HTR-8/SVneo (cell line): Measurements from ENCODE around the gene PRKRIP1.
"Not testable (repeated sequence)": the region's sequence is repeated elsewhere in the genome, so short reads cannot be mapped to it uniquely, and the experiment has no call there.

Experiments used
- DNase-seq: peaks from one replicate; pipeline ENCODE4 v3.0.0; 2011; ENCODE audit warnings: low spot score, mixed read lengths; ENCODE audit not compliant: insufficient read length
- FAIRE-seq: peaks from 2 replicates; lab custom pipeline; 2011; peaks lifted over from hg19 to GRCh38; lab: Jason Lieb, UNC

PRKRIP1 gene, protein sequence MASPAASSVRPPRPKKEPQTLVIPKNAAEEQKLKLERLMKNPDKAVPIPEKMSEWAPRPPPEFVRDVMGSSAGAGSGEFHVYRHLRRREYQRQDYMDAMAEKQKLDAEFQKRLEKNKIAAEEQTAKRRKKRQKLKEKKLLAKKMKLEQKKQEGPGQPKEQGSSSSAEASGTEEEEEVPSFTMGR

GRCh38 chr7:102395873-102396709 lies at the start of gene PRKRIP1:
Gene PRKRIP1 (plus strand): TSS chr7:102396363. CDS start chr7:102396412, 49 bp downstream.
- DNase-seq (peak; percentile 87), FAIRE-seq (no peak)

- DNase-seq, FAIRE-seq: not testable (repeated sequence)
Measured at GRCh38 chr7:102346983-102347382, 49.2 kb upstream of the PRKRIP1 start.

DNA sequence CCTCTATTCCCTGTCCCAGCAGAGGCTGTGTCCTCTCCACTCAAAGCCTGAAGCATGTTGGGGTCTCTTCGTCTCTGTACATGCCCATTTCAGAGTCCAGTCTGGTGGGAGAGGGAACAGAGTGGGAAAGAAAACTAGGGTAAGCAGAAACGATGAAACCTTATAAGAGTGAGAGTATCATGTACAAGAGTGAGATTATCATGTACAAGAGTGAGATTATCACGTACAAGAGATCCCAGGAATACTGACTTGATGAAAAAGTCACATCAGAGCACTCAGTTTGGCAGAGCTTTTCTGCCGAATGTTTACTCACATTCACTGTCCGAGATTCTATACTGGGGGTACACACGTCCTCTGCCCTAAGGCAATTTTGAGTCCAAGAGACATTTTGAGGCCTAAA lies 39.8 kb upstream of the PRKRIP1 start, which contains the start of gene SPDYE6:
Gene SPDYE6, minus strand, starts transcription at position 101 of the 400 bp plus-strand sequence. CDS start 421 bp downstream, outside the sequence.
- FAIRE-seq, DNase-seq: not testable (repeated sequence)

DNA sequence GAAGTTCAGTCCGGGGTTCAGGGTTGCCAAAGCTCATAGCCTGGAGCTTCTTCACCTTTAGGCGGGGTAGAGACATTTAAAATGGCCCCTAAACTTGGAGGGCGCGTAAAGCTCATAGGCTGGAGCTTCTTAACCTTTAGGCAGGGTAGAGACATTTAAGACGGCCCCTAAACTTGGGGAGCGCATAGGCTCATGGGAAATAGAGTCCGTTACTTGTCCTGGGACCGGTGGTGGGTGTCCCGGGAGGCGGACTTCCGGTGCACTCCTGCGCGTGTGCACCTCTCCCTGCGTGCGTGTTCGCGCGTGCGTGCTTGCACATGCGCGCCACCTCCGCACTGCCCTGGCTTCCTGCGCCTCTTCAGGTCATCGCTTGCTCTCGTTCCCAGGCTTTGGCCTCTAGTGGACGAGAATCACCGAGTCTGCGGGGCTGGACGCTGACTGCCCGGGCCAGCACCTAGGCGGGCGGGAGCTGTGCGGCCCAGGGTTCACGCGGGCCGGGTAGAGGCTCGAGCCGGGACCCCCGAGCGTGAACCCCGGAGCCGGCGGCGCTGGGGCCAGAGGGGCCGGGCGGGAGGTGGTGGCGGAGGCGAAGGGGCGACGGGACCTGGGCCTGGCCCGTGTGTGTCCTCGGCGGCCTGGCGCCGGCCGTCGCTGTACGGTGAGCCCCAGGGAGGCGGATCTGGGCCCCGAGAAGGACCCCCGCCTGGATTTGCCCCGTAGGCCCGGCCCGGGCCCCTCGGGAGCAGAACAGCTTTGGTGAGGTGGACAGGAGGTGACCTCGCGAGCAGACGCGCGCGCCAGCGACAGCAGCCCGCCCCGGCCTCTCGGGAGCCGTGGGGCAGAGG lies 32.4 kb upstream of the PRKRIP1 start:
- FAIRE-seq: not testable (repeated sequence)
- peak; percentile 70 for DNase-seq

DNA sequence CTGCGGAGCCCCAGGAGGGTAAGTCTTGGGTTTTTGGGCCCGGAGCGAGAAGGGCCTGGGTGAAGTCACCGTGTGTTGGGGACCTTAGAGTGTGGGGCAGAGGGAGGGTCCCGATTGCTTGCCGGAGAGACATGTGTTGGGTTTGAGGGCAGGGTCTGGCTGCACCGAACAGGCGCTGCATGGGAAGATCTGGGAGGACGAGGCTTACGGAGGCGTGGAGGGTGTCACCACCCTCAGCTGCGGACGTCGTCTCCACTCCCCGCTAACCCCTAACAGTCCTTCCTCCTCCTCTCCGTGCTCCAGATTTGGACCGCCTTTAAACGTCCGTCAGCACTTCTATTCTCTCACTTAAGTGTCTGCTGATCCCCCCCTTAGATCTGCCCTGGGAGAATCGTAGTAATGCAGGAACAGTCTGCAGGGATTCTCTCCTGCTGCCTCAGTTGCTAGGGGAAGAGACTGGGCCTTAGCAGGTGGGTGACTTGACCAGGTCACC lies 31.7 kb upstream of the PRKRIP1 start:
- not testable (repeated sequence) for FAIRE-seq, DNase-seq

DNA sequence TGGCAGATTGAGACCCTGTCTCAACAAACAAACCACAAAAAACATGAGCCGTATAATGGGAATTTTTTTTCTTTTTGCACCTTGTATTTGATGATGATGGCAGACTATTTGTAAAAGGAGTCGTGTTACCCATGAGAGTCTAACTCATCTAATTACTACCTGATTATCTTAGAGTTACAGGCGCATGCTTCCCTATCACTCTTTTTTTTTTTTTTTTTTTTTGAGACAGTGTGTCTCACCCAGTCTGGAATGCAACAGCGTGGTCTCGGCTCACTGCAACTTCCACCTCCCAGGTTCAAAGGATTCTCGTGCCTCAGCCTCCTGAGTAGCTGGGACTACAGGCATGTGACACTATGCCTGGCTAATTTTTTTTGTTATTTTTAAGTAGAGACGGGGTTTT lies 30.8 kb upstream of the PRKRIP1 start:
- not testable (repeated sequence) for FAIRE-seq, DNase-seq

GRCh38 chr7:102370038-102370437 lies 26.1 kb upstream of the PRKRIP1 start:
- FAIRE-seq, DNase-seq: not testable (repeated sequence)

GRCh38 chr7:102372796-102373195 lies 23.4 kb upstream of the PRKRIP1 start:
- not testable (repeated sequence) for FAIRE-seq, DNase-seq

DNA sequence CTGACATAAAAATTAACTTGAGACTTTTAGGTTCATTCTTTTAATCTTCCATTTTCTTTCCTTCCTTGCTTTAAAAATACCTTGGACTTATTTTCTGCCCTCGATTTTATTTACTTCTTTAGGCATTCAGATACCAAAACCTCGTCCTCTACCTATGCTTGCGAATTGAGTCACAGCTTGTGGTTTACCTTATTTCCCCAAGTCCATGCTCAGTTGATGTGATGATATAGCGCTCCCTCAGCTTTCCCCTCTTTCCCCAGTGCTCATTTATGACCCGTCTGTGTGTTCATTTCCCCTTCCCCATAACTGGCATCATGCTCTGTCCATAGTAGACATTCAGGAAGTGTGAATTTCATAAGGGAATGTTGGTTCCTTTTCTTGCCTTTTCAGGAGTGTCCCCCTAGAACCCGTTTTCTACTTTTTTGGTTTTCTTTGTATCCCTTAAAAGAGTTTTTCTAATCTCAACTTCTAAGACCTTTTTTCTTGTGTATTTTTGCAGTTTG lies 19.1 kb upstream of the PRKRIP1 start:
- FAIRE-seq (no peak), DNase-seq (no peak)

DNA sequence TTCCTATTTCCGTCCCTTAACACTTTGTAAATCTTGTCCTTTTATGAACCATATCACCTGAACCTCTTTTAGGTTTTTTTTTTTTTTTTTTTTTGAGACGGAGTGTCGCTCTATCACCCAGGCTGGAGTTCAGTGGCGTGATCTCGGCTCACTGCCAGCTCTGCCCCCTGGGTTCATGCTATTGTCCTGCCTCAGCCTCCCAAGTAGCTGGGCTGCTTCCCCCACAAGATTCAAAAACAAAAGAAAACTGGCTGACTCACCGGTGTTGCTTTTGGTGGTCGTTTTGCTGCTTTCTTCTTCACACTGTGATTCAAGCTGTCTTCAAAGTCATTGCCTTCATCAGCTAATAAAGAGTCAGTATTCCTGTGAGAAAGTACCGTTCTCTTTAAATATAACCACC lies 15.3 kb upstream of the PRKRIP1 start:
- FAIRE-seq, DNase-seq: not testable (repeated sequence)

- FAIRE-seq, DNase-seq: not testable (repeated sequence)
Measured at GRCh38 chr7:102381696-102382425, 14.3 kb upstream of the PRKRIP1 start.

DNA sequence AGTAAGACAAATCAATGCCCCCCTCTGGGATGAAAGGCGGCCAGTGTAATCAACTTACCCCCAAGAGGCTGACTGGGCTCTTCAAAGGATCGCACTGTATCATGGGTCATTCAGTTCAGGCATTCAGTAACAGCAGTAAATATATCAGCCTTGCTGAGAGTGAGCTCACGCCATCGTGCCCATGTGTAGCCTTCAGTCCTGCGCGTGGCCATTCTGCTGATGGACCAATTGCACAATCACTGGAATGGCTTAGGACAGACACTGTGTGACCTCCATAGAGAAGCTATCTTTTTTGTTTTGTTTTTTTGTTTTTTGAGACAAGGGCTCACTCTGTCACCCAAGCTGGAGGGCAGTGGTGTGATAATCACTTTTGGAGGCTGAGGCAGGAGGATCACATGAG lies 9.1 kb upstream of the PRKRIP1 start:
- DNase-seq (no peak), FAIRE-seq (no peak)

DNA sequence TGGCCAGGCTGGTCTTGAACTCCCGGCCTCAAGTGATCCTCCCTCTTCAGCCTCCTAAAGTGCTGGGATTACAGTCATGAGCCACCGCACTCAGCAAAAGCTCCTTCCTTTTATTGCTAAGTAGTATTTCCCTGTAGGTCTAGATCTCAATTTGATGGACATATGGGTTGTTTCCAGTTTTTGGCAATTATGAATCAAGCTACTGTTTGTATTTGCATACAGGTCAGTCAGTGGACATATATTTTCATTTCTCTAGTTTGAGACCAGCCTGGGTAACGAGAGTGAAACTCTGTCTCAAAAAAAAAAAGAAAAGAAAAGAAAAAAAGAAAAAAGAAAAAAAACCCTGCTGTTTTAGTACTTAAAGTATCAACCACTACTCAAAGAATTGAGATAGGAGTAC lies 6.4 kb upstream of the PRKRIP1 start:
- no peak for FAIRE-seq
- no peak for DNase-seq

GRCh38 chr7:102390697-102391484 lies 5.3 kb upstream of the PRKRIP1 start:
- FAIRE-seq: no peak

DNA sequence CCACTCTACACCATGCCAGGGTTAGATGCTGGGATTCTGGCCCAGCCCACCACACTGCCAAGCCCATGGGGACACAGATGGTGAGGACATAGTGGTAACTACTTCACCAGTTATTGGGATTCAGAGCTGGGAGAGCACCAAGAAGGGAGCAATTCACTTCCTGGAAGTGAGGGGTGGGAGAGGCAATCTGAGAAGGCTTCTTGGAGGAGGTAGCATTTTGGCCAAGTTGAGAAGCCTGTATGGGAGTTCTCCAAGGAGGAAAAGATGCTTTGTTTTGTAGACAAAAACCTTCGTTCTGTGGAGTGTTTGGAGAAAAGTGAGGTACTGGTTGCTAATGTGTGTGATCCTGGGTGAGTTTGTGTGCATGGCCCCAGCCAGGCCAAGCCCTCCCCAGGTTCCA lies 3.8 kb upstream of the PRKRIP1 start:
- FAIRE-seq: no peak
- no peak for DNase-seq

More at GRCh38 chr7:102390697-102391484, 5.3 kb upstream of the PRKRIP1 start:
- peak; percentile 79 for DNase-seq

DNA sequence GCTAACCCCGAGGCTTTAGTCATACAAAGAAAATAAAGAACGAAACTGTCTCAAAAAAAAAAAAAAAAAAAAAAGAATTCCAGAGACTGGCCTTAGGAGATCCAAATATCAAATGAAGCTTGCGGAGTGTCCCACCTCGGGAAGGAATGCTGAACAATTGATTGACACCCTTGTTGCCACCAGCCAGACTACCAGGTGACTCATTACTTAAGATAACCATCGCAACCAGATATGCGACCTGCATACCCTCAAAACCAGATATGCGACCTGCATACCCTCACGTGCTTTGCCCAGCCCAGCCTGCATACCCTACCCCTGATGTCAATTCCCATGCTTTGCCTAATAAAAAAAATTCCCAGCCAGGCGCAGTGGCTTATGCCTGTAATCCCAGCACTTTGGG lies 2.7 kb upstream of the PRKRIP1 start:
- FAIRE-seq: no peak
- peak; percentile 34 for DNase-seq

- DNase-seq (no peak), FAIRE-seq (no peak)
Measured at GRCh38 chr7:102395592-102395872, 631 bp upstream of the PRKRIP1 start.

GRCh38 chr7:102396710-102397019 lies 502 bp downstream of the PRKRIP1 start:
- DNase-seq (no peak), FAIRE-seq (no peak)

DNA sequence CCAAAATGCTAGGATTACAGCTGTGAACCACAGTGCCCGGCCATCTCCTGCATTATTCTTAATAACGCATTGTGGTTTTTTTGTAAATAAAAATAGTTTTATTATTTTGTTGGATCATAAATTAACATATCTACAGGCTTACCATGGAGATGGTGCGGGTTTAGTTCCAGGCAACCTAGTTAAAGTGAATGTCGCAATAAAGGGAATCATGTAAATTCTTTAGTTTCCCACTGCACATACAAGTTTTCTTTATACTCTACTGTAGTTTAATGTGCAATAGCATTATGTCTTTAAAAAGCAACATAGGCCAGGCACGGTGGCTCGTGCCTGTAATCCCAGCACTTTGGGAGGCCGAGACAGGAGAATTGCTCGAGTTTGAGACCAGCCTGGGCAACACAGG lies 2.4 kb downstream of the PRKRIP1 start:
- FAIRE-seq: no peak

More for the DNA sequence above, 2.4 kb downstream of the PRKRIP1 start:
- DNase-seq: no peak
